ENCODE results near the gene GMPR2.
"Not testable (repeated sequence)": the region's sequence is repeated elsewhere in the genome, so short reads cannot be mapped to it uniquely, and the experiment has no call there.

GMPR2 gene

GRCh38 chr14:24233538-24233866 is 773 bp downstream of the GMPR2 start:
- no peak for DNase-seq

- no peak for DNase-seq
Measured at GRCh38 chr14:24234095-24235005, 1.6 kb downstream of the GMPR2 start.

GRCh38 chr14:24235804-24236688 is 3.3 kb downstream of the GMPR2 start:
- DNase-seq = no peak

- no peak for DNase-seq
Measured at GRCh38 chr14:24236689-24237462, 4.1 kb downstream of the GMPR2 start.

GRCh38 chr14:24237463-24237955 is 4.8 kb downstream of the GMPR2 start:
- DNase-seq = no peak

- no peak for DNase-seq
Measured at GRCh38 chr14:24238123-24238522, 5.4 kb downstream of the GMPR2 start.

- DNase-seq = no peak
Measured at GRCh38 chr14:24238527-24239037, 5.9 kb downstream of the GMPR2 start.

GRCh38 chr14:24240110-24240918 is 7.6 kb downstream of the GMPR2 start:
- DNase-seq = no peak

- peak; percentile 97 for DNase-seq
Measured at GRCh38 chr14:24241829-24242443, 9.2 kb downstream of the GMPR2 start.

GRCh38 chr14:24243336-24243836 is 10.7 kb downstream of the GMPR2 start:
- no peak for DNase-seq

GRCh38 chr14:24245350-24245749 is 12.6 kb downstream of the GMPR2 start:
- not testable (repeated sequence) for DNase-seq

- DNase-seq = no peak
Measured at GRCh38 chr14:24246765-24247212, 14.1 kb downstream of the GMPR2 start.

GRCh38 chr14:24247422-24247821 is 14.7 kb downstream of the GMPR2 start:
- no peak for DNase-seq

- DNase-seq = no peak
Measured at GRCh38 chr14:24249230-24250021, 16.7 kb downstream of the GMPR2 start.

GRCh38 chr14:24250354-24250753 is 17.6 kb downstream of the GMPR2 start:
- DNase-seq = no peak

GRCh38 chr14:24251880-24252288 is 19.2 kb downstream of the GMPR2 start:
- DNase-seq = peak; percentile 32

GRCh38 chr14:24252289-24253124 is 19.8 kb downstream of the GMPR2 start:
- no peak for DNase-seq

- no peak for DNase-seq
Measured at GRCh38 chr14:24253936-24254335, 21.2 kb downstream of the GMPR2 start.
